ENCODE measurements around the gene STK39.

STK39 gene

GRCh38 chr2:167937403-167937802 is 310.0 kb downstream of the STK39 start:
- no peak overlapping the region for H3K4me3 ChIP-seq (ENCODE audit: low read length)
- TF ChIP-seq, protein P1, sequence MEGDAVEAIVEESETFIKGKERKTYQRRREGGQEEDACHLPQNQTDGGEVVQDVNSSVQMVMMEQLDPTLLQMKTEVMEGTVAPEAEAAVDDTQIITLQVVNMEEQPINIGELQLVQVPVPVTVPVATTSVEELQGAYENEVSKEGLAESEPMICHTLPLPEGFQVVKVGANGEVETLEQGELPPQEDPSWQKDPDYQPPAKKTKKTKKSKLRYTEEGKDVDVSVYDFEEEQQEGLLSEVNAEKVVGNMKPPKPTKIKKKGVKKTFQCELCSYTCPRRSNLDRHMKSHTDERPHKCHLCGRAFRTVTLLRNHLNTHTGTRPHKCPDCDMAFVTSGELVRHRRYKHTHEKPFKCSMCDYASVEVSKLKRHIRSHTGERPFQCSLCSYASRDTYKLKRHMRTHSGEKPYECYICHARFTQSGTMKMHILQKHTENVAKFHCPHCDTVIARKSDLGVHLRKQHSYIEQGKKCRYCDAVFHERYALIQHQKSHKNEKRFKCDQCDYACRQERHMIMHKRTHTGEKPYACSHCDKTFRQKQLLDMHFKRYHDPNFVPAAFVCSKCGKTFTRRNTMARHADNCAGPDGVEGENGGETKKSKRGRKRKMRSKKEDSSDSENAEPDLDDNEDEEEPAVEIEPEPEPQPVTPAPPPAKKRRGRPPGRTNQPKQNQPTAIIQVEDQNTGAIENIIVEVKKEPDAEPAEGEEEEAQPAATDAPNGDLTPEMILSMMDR (conservative IDR thresholded peaks at IDR 0.05; ENCODE audit: low read depth, low read length), result no peak
- no peak for DNase-seq (ENCODE audit: low read depth)

GRCh38 chr2:167935803-167936110 is 311.6 kb downstream of the STK39 start:
- H3K4me3 ChIP-seq (ENCODE audit: low read length), result no peak overlapping the region
- DNase-seq (ENCODE audit: low read depth), result no peak
- TF ChIP-seq, protein P1 (conservative IDR thresholded peaks at IDR 0.05; ENCODE audit: low read depth, low read length), result no peak

DNA sequence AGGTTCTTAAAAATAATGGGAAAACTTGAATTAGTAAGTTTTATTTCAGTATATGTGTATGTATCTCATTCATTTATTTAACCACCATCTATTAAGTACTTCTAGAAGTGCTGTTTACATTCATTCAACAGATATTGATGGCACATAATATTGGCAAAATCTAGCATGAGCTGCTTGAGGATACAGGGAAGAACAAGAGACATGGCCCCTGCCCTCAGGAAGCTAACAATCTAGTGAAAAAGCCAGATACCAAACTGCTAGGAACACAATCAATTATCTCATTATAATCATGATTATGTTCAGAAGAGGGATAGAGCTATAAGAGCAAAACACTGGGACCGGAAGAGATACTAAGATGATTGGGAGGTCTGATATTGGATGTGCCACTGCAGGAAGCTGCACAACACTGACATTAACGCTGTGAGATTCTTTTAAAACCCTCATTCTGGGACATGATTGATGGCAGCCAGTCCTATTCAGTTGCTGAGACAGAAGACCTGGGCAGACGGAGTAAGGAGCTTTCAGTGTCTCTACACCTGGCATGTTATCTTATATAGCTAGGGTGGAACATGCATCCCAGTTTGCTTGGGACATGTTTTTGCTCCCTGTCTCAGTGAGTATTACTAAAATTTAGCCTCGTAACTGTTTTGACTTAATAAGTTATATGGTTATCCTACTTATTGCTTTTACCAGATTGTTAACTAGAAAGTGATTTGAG is 314.1 kb downstream of the STK39 start:
- DNase-seq (ENCODE audit: low read depth), result no peak
- H3K4me3 ChIP-seq (ENCODE audit: low read length), result no peak overlapping the region
- TF ChIP-seq, protein P1 (conservative IDR thresholded peaks at IDR 0.05; ENCODE audit: low read depth, low read length), result no peak

DNA sequence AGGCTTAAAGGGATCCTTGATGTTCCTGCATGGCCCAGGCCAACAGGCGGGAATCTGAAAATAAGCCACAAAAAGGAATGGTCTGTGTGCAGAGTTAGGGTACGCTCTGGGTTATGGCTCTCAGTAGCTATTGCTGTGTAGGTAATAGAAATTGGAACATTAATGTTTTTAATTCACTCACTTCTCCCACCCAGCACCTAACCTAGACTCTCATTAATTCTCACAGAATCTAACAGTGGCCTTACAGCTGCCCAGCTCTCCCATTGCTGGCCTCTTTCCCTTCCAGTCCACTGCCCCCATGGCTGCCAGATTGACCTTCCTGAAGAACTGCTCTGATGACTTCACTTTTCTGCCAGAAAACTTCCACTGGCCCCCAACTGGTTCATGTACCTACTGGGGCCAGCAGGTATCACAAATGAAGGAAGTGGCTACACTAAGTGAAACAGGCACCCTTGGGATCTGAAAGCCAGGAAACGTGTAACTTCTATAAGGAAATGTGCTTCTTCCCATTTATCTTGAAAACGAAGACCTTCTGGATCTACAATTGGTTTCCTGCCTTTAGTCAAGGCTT is 315.2 kb downstream of the STK39 start:
- no peak for DNase-seq (ENCODE audit: low read depth)
- TF ChIP-seq, protein P1 (conservative IDR thresholded peaks at IDR 0.05; ENCODE audit: low read depth, low read length), result no peak
- no peak overlapping the region for H3K4me3 ChIP-seq (ENCODE audit: low read length)

DNA sequence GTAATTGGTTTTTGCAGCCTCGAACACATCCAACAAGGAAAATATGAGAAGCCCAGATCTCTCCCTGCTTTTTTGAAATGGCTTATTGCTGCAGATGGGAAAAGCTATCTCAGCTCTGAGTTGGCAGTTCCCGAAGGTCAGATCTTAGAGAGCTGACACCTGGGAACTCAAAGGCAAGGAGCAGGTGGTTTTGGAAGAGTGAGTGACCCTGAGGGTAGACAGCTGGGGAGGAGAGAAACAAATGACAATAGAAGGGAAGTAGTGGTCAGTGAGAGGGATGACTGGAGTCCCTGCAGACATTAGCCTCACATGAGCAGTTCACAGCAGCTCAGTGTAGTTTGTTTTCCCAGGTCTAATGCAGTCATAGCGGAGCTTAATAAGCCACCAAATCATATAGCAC is 317.9 kb downstream of the STK39 start:
- H3K4me3 ChIP-seq (ENCODE audit: low read length), result no peak overlapping the region
- no peak for DNase-seq (ENCODE audit: low read depth)
- TF ChIP-seq, protein P1 (conservative IDR thresholded peaks at IDR 0.05; ENCODE audit: low read depth, low read length), result no peak

GRCh38 chr2:167928434-167928833 is 319.0 kb downstream of the STK39 start:
- no peak for DNase-seq (ENCODE audit: low read depth)
- no peak overlapping the region for H3K4me3 ChIP-seq (ENCODE audit: low read length)
- TF ChIP-seq, protein P1 (conservative IDR thresholded peaks at IDR 0.05; ENCODE audit: low read depth, low read length), result no peak

DNA sequence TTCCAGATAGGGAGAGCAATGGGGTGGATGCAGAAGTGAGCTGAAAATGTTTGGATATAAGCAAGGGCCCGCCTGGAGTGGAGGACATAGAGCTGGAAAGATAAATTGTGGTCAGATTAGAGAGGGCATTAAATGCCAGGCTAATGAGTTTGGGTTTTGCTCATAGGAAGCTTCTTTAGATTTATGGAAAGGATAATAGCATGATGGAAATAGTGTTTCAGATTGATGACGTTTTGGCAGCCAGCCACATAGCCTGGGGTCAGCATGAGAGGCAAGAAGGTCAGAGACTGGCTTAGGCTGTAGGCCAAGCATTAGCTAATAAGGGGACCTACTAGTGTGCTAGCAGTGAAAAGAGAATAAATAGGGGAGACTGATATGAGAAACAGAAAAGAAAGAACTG is 321.6 kb downstream of the STK39 start:
- H3K4me3 ChIP-seq (ENCODE audit: low read length), result no peak overlapping the region
- peak; percentile 14 for DNase-seq (ENCODE audit: low read depth)
- TF ChIP-seq, protein P1 (conservative IDR thresholded peaks at IDR 0.05; ENCODE audit: low read depth, low read length), result no peak

All from retinal pigment epithelial cell (primary cell).